ENCODE results near the gene NACC2.

The NACC2 gene, protein sequence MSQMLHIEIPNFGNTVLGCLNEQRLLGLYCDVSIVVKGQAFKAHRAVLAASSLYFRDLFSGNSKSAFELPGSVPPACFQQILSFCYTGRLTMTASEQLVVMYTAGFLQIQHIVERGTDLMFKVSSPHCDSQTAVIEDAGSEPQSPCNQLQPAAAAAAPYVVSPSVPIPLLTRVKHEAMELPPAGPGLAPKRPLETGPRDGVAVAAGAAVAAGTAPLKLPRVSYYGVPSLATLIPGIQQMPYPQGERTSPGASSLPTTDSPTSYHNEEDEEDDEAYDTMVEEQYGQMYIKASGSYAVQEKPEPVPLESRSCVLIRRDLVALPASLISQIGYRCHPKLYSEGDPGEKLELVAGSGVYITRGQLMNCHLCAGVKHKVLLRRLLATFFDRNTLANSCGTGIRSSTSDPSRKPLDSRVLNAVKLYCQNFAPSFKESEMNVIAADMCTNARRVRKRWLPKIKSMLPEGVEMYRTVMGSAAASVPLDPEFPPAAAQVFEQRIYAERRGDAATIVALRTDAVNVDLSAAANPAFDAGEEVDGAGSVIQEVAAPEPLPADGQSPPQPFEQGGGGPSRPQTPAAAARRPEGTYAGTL

DNA sequence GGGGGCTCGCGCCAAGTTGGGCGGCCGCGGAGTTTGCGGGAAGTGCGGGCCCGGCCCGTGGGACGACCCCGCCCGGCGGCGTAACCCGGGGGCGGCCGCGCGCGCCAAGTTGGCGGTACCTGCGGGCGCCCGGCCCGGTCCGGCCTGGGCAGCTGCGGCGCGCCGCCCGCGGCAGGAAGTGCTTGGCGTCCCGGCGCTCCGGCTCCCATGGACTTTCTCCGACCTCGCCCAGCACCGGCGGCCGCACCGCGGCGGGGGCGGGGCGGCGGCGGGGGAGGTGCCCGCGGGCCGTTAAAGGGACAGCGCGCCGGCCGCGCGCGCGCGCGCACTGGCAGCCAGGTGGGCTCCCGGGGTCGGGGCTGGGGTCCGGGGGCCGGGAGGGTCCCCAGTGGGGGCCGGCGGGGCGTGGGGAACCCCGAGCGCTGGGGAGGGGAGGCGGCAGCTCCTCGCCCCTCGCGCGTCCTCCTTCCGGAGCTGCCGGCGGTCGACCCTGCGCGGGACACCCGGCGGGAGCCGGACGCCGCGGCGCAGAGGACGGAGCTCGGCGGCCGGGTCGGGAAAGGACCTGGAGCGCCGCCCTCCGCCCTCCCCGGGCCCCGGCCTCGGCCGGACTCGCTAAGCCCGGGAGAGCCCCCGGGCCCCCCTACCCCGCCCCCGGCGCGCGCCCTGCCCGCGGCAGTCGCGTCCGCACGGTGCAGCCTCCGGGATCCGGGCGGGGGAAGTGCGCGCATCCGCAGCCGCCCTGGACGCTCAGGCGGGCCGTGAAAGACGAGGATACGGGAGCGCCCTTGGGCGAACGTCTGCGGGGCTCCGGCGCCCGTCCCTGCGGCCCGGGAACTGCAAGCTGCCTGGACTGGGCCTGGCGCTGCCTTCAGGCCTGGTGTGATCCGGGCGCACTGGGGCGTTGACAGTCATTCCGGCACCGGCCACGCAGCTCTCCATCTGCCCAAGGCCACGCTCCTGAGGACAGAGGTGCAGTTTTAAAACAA is at the start of gene NACC2:
TSS of gene NACC2 (minus strand) at position 220 of the 989 bp plus-strand sequence. CDS start 44,768 bp downstream, outside the sequence.
- no peak for DNase-seq
- in situ Hi-C loops (cut with MboI; ENCODE audit: low pct_unique_long_range_greater_than_20kb, low sequenced_read_pairs) = no loop called here

DNA sequence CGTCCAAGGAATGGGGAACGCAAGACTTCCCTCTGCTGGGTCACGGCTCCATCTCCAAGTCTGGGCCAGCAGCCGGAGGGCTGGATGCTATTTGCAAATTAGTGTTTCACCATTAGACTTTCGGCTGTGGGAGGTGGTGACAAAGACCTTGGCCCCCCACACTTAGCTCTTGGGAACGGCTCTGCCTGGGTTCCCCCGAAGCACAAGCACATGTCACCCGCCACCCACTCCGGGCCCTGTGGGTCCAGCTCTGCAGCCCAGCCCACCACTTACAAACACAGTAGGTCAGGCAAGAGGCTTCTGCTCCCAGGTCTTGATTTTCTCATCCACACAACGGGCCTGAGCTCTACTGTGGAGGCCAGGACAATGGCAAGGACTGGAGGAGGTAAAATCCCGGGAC is 49.4 kb upstream of the NACC2 start:
- DNase-seq = no peak
- in situ Hi-C loops (cut with MboI; ENCODE audit: low pct_unique_long_range_greater_than_20kb, low sequenced_read_pairs) = no loop called here

DNA sequence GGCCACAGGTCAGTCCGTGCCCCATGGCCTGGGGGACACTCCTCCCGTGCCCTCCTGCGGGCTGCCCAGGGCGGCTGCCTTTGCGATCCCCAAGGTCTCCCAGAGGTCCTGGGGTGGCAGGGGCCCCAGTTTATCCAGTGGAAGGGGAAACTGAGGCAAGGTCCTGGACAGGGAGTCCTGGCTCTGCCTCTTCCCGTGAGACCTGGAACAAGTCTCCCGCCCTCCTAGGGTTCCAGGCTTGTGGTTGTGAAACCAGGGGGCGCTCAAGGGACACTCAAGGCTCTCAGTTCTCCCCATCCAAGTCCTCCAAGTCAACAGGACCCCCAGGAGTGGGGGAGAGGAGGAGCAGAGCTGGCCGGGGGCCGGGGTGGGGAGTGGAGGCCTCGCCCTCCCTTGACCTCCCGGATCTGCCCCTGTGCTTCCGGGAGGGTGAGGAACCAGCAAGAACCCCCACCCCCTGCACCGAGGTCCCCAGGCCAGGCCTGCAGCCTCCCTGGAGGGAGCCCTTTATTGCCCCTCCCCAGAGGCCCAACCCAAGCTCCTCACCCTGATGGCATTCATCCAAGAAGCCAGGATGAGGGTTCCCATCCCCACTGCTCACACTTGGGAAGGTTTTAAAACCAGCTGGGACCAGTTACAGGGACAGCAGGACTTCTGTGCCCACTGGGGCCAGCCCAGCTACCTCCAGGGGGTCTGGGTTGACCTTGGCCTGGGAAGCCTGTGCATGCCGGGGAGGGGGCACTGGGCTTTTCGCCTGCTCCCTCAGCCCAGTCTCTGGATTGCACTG is 48.3 kb upstream of the NACC2 start:
- peak; percentile 49 for DNase-seq
- in situ Hi-C loops (cut with MboI; ENCODE audit: low pct_unique_long_range_greater_than_20kb, low sequenced_read_pairs) = no loop called here

DNA sequence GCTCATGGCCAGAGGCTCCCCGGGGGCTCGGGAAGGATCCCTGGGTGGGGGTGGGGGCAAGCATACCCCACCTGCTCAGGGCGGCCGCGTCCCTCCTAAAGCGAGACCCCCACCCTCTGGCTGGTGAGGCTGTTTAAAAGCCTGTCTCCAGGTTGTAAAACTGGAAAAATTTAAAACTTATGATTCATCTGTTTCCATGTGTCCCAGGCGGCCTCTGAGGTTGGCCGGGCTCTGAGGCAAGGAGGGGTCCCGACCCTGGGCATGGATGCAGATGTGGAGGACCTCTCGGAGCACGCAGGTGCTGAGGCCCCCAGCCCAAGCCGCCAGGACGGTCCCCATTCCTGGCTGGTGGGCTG is 47.7 kb upstream of the NACC2 start:
- in situ Hi-C loops (cut with MboI; ENCODE audit: low pct_unique_long_range_greater_than_20kb, low sequenced_read_pairs) = no loop called here
- no peak for DNase-seq

DNA sequence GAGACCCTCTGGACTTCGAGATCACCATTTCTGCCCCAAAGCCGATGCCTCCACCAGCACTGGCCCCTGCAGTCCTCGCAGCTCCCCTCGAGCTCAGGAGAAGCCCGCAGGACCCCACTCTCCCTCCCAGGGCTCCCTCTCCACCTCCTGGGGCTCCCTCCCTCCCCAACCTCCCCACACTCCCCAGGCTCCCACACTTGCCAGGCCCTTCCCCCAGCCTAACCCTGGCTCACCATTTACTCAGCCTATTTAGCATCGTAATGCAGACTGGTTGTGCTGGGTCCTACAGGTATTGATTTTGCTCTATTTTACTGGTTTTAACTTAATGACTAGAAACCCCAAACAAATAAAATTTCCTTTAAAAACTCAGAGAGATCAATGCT is 47.3 kb upstream of the NACC2 start:
- in situ Hi-C loops (cut with MboI; ENCODE audit: low pct_unique_long_range_greater_than_20kb, low sequenced_read_pairs) = no loop called here

DNA sequence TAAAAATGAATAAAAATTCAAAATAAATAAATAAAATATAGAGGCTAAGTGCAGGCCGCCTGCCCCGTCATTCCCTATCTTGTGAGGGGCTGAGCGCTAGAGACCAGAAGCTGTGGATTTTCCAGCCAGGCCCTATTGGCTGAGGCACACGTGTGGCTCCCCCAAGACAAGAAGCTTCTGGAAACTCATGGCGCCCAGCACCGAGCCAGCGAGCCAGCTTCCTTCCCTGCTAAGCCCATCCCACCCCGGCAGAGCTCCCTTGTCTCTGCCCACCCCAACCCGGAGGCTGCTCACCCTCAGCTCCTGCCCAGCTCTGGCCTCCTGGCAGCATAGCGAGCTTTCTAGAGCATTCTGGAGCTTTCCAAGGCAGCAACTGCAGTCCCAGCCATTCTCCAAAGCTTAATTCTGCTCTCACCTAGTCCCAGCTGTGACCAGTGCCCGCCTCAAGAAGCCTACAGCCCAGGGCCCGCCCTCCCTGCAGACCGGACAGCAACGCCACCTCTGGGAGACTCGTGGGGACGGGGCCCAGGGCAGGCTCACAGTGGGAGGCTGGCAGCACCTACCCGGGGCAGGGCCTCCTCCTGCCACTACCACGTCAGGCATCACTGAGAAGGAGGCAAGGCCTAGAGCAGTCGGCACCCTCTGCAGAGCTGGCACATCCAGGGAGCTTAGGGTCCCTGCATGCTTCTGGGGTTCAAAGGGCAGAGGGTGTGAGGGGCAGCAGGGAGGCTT is 46.8 kb upstream of the NACC2 start:
- in situ Hi-C loops (cut with MboI; ENCODE audit: low pct_unique_long_range_greater_than_20kb, low sequenced_read_pairs) = no loop called here
- no peak for DNase-seq

More for the DNA sequence above, 47.3 kb upstream of the NACC2 start:
- DNase-seq = no peak

DNA sequence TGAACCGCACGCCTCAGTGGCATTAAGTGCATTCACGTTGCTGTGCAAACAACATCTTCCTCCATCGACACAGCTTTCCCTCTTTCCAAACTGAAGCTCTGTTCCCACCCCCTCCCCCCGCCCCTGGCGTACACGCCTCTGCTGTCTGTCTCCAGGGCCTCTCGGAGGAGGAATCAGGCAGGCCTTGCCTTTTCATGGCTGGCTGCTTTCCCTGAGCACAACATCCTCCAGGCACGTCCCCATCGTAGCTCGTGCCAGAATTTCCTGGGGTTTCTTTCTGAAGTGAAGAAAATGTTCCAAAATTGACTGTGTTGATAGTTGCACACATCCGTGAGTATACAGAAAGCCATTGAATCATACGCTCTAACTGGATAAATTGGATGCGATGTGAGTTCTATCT is 45.9 kb upstream of the NACC2 start:
- in situ Hi-C loops (cut with MboI; ENCODE audit: low pct_unique_long_range_greater_than_20kb, low sequenced_read_pairs) = no loop called here

DNA sequence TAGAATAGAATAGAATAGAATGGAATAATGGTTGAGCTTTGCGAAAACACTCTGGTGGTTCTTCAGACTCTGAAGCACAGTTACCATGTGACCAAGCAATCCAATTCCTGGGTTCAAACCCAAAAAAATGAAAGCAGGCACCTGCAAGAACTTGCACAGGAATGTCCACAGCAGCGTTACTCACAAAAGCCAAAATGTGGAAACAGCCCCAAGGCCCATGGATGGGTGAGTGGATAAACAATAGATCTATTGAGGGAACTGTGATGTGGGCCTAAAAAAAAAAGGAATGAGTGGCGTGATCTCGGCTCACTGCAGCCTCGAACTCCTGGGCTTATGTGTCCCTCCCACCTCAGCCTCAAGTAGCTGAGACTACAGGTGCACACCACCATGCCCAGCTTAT is 45.0 kb upstream of the NACC2 start:
- no peak for DNase-seq
- in situ Hi-C loops (cut with MboI; ENCODE audit: low pct_unique_long_range_greater_than_20kb, low sequenced_read_pairs) = no loop called here

More for the DNA sequence above, 45.9 kb upstream of the NACC2 start:
- DNase-seq = no peak

DNA sequence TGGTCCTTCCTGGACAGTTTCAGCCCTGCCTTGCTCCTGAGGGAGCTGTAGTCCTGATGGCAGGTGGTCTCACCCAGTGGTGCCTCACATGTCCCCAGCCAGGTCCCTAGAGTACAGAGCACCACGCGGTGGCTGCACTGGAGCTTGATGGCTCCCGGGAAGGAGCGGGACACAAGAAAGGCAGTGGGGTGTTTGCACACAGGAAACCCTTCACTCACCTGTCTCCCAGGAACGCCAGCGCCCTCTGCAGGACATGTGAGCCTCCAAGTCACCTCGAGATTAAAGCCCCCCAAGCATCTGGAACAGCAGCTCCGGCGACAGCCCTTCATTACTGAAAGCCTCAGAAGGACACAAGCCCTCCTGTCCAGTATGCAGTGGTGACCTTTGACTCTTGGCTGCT is 43.5 kb upstream of the NACC2 start:
- in situ Hi-C loops (cut with MboI; ENCODE audit: low pct_unique_long_range_greater_than_20kb, low sequenced_read_pairs) = no loop called here
- peak; percentile 56 for DNase-seq

DNA sequence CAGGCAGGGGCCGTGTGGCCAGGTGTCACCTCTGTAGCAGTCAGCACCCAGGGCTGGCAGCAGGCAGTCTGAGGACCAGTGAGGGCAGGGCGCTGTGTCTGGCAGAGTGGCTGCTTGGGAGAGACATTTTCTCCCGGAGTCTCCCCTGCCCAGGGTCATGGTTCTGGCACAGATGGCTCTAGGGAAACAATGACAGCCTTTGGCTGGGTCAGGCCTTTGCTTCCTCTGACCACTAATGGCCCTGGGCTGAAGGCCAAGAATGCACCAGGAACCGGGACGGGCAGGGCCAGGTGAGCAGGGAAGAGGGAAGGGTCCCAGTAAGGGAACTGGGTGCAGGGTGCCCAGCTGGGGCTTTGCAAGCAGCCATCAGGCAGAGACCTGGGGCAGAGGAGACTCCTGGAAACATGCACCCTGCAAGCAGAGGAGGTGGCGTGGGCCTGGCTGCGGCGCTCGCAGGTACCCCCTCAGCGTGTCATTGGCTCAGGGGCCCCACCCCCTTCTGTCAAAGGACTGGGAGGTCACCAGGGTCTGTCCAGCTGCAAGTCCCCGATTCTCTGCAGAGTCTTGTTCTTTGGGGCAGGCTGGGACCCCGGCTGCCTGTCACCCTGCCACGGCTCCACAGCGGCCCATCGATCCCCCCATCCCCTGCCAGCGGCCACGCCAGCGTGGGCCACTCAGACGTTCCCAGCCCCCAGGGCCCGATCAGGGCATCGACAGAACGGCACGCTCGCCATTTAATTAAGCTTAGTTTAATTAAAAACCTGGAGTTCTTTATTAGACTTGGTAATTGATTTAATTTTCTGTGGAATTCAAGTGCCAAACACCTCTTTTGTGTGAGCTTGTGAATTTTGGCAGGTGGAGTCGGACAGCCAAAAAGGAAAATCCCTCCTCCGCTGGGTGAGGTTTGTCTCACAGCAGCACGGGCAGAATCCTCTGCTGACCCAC is 42.5 kb upstream of the NACC2 start:
- no peak for DNase-seq
- in situ Hi-C loops (cut with MboI; ENCODE audit: low pct_unique_long_range_greater_than_20kb, low sequenced_read_pairs) = no loop called here

DNA sequence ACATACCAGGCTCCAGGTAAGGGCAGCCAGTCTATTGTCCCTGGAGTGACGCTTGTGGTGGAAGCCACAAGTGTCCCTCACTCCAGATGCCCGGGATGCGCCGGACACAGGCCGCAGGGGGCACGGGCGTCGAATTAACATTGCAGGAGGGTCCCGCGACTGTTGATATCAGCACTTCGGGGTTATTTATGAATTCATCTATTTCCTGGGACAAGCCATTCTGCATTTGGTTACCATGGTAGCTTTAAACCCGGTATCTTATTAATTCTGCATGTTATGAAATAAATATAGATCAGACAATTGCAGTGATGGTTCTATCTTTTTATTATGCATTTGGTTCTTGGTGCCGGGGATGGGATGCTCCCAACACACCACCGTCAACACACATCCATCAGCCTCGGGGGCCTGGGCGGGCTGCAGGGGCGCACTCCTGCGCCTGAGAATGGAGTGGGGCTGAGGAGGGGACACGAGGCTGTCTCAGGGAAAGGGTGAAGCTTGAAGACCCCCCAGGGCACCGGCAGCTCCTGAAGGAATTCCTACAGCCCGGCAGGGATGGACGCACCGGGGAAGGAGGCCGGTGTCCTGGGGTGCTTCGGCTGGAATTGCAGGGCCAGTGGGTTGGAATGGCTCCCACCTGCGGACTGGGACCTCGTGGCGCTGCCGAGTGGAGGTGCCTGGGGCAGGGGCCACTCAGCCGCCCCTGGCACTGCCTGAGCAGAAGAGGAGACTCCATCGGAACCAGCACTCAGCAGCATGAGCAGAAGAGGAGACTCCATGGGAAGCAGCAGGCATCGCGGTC is 41.2 kb upstream of the NACC2 start:
- in situ Hi-C loops (cut with MboI; ENCODE audit: low pct_unique_long_range_greater_than_20kb, low sequenced_read_pairs) = no loop called here
- no peak for DNase-seq

DNA sequence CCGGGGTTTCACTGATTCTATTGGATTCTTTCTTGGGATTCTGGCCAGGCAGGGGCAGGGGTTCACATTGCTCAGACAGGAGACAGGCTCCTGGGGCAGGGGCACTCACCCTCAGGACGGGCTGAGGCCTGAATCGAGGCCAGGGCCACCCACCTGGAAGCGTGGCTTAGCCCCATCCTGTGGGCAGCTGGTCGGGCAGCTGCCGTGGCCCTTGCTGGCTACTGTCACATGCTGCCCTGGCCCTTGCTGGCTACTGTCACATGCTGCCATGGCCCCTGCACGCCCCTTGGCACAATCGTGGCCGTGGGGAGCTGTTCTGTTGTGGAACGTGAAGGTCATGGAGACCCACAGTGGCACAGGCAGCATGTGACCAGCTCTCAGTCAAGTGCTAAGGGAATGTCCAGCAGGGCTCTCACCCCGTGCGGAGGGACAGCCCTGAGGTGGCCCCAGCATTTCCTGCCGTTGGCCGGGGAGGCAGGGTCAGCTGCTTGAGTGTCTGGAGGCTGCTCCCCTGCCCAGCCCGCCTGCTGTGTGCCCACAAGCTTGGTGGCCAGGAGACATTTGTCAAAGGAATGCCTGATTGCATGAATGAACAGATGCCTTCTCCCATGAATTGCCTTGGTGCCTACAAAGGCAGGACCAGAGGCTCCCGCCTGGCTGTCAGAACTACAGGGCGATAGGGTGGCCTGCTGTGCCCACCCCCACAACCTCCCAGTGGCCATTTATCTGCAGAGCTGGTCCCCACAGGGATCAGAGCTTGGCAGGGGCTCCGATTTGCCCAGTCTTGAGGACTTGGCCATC is 40.4 kb upstream of the NACC2 start:
- DNase-seq = no peak
- in situ Hi-C loops (cut with MboI; ENCODE audit: low pct_unique_long_range_greater_than_20kb, low sequenced_read_pairs) = no loop called here

DNA sequence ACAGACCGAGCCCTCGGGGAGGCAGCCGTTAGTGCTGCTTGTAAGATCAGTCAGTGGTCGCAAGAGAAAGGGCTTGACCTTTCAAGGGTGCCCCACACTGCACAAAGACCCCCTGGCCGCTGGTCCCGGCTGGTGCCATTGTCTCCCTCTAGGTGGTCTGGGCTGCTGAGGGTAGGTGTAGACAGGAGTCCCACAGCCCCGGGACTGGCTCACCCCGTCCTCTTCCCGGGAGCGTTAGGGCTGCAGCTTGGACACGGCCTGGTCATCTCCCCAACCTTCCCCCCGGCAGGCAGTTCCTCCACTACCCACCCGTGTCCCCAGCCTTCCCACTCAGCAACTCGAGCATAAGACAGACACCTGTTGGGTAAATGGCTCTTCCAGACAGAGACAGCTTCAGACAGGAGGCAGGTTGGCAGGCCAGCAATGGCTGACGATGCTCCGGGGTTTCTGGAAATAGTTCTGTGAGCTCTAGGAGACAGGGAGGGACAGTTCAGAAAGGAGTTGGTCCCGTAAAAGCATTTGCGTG is 38.9 kb upstream of the NACC2 start:
- DNase-seq = no peak
- in situ Hi-C loops (cut with MboI; ENCODE audit: low pct_unique_long_range_greater_than_20kb, low sequenced_read_pairs) = no loop called here

DNA sequence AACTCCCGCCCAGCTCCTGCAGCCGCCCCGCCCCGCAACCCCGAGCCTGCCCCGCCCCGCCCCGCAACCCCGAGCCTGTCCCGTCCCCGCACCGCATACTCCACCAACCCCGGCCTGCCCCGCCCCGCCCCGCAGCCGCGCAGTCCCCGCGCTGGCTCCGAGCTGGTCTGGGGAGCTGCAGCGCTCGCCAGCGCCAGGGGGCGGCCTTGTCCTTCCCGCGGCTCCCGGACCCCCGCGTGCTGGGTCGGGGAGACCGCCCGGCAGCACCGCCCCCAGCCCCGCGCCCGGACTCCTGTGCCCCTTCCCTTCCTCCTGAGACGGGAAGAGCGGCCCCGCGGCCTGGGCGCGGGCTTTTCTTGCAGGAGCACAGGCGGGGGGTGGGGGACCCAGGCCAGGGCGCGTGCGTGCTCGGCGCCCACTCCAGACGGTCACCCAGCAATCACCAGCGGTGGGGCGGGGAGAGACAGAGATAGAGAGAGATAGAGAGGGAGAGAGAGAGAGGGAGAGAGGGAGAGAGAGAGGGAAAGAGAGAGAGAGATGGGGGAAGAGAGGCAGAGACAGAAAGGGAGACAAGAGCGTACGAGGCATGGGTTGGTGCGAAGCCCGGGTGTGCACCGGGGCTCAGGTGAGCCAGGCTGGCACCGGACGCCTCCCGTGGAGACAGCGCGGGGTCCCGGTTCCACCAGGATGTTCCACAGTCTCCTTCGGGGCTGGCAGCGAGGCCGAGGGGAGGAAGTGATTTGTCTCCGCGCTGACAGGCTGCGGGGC is 38.3 kb upstream of the NACC2 start:
- DNase-seq = peak; percentile 49
- in situ Hi-C loops (cut with MboI; ENCODE audit: low pct_unique_long_range_greater_than_20kb, low sequenced_read_pairs) = no loop called here

DNA sequence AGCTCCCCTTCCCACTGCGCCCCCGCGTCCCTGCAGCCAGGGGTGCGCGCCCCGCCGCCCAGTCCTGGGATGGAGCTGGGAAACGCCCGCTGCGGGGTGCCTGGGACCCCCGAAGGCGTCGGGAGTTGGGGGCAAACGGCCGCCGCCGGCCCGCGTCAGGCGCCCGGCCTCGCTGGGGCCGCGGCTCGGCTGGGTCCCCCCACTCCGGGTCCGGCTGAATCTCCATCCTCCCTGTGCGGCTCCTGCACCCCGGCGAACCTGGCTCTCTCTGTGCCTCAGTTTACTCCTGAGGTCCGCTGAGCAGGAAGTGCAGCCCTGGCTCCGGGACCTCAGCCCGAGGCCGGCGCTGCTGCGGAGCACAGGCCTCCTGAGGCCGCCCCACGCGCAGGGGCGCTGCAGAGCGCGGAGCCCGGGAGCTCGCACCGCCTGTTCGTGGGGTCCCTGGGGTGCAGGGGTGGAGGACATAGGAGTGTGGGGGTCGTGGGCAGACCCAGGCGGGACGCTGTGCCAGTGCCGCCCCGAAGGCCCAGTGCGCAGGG is 37.5 kb upstream of the NACC2 start:
- in situ Hi-C loops (cut with MboI; ENCODE audit: low pct_unique_long_range_greater_than_20kb, low sequenced_read_pairs) = no loop called here
- DNase-seq = no peak

Measured in KBM-7 (cell line).